CD14-positive monocyte (primary cell): ENCODE results near the gene CDH5. TPM values are rescaled to one million over a fixed set of nuclear protein-coding genes. Genes with fewer than 3 reads are reported as not detected.

Source experiments
- DNase-seq, 3 donors: peaks; one replicate each; pipeline ENCODE4 v3.0.0-alpha.2; 2011 to 2022
- H2AFZ ChIP-seq: 2 replicates; pipeline ENCODE4 v1.6.0; 2012; ENCODE audit warnings: mild to moderate bottlenecking, low read depth, low read length, inconsistent platforms; ENCODE audit not compliant: insufficient read depth, poor library complexity, severe bottlenecking
- H3K27ac ChIP-seq, 2 donors: 1 replicate in 1 of 2; 2 replicates in 1 of 2; pipeline ENCODE4 v1.5.1; 2012 to 2013; ENCODE audit warnings: low read length in 2 of 2, control low read depth in 1 of 2, inconsistent platforms in 1 of 2, low read depth in 1 of 2, mild to moderate bottlenecking in 1 of 2
- H3K27me3 ChIP-seq, 2 donors: one replicate each; pipeline versions ENCODE4 v1.6.0 to v1.6.1; 2011 to 2013; ENCODE audit warnings: low read length in 2 of 2; ENCODE audit not compliant: control insufficient read depth in 2 of 2, insufficient read depth in 2 of 2
- H3K36me3 ChIP-seq, 2 donors: replicated peaks in 1 of 2; 1 replicate in 1 of 2; 2 replicates in 1 of 2; pipeline versions ENCODE4 v1.5.1 to v1.6.1; 2012 to 2013; ENCODE audit warnings: low read length in 2 of 2, control low read depth in 1 of 2, inconsistent platforms in 1 of 2, mild to moderate bottlenecking in 1 of 2; ENCODE audit not compliant: insufficient read depth in 2 of 2, control insufficient read depth in 1 of 2
- H3K4me1 ChIP-seq, 2 donors: 1 replicate in 1 of 2; 2 replicates in 1 of 2; pipeline versions ENCODE4 v1.5.1 to v1.6.1; 2012 to 2013; ENCODE audit warnings: low read length in 2 of 2, control low read depth in 1 of 2, inconsistent platforms in 1 of 2, mild to moderate bottlenecking in 1 of 2, moderate library complexity in 1 of 2; ENCODE audit not compliant: insufficient read depth in 2 of 2, control insufficient read depth in 1 of 2
- H3K4me2 ChIP-seq: replicated peaks from 2 replicates; pipeline ENCODE3; 2012; ENCODE audit warnings: low read length, moderate library complexity, mild to moderate bottlenecking; ENCODE audit not compliant: poor library complexity, severe bottlenecking; ENCODE audit errors: extremely low read depth
- H3K4me3 ChIP-seq, 3 experiments: fragments of 200-600 bp in 1 of 3; sonication (generic) in 1 of 3; replicated peaks in 1 of 3; 1 replicate in 2 of 3; 2 replicates in 1 of 3; pipeline ENCODE4 v1.5.1; 2011 to 2013; ENCODE audit warnings: low read length in 3 of 3, mild to moderate bottlenecking in 3 of 3, control low read depth in 2 of 3, low read depth in 2 of 3, inconsistent platforms in 1 of 3, moderate library complexity in 1 of 3
- H3K79me2 ChIP-seq: 2 replicates; pipeline ENCODE4 v1.6.0; 2012; ENCODE audit warnings: mild to moderate bottlenecking, control low read depth, inconsistent platforms, low read length, moderate library complexity; ENCODE audit not compliant: insufficient read depth
- H3K9ac ChIP-seq: 2 replicates; pipeline ENCODE4 v1.6.0; 2017; ENCODE audit warnings: low read length, mild to moderate bottlenecking; ENCODE audit not compliant: insufficient read depth, poor library complexity, severe bottlenecking
- H3K9me3 ChIP-seq, 2 donors: replicated peaks in 1 of 2; 1 replicate in 1 of 2; 2 replicates in 1 of 2; pipeline versions ENCODE4 v1.5.1 to v1.6.1; 2012 to 2013; ENCODE audit warnings: low read length in 2 of 2, control low read depth in 1 of 2; ENCODE audit not compliant: control insufficient read depth in 1 of 2, insufficient read depth in 1 of 2
- H4K20me1 ChIP-seq: 2 replicates; pipeline ENCODE4 v1.6.0; 2012; ENCODE audit warnings: mild to moderate bottlenecking, low read length, control low read depth, moderate library complexity; ENCODE audit not compliant: insufficient read depth
- H3K27ac Mint-ChIP-seq, 7 donors: one replicate each; pipeline ENCODE4 v1.8.0; 2020; ENCODE audit warnings: mild to moderate bottlenecking in 7 of 7, mixed read lengths in 7 of 7, moderate library complexity in 6 of 7, inconsistent platforms in 2 of 7
- H3K27me3 Mint-ChIP-seq, 3 donors: one replicate each; pipeline ENCODE4 v1.8.0; 2021 to 2022; ENCODE audit warnings: low read depth in 3 of 3, mild to moderate bottlenecking in 3 of 3, mixed read lengths in 3 of 3, moderate library complexity in 3 of 3, inconsistent platforms in 1 of 3
- H3K36me3 Mint-ChIP-seq, 2 donors: one replicate each; pipeline ENCODE4 v1.8.0; 2020; ENCODE audit warnings: mixed read lengths in 2 of 2, inconsistent platforms in 1 of 2, mild to moderate bottlenecking in 1 of 2
- H3K4me1 Mint-ChIP-seq: one replicate; pipeline ENCODE4 v1.8.0; 2020; ENCODE audit warnings: mild to moderate bottlenecking, mixed read lengths
- H3K4me3 Mint-ChIP-seq, 2 donors: one replicate each; pipeline ENCODE4 v1.8.0; 2020; ENCODE audit warnings: mild to moderate bottlenecking in 2 of 2, mixed read lengths in 2 of 2, moderate library complexity in 1 of 2
- H3K9me3 Mint-ChIP-seq, 7 donors: one replicate each; pipeline ENCODE4 v1.8.0; 2020 to 2022; ENCODE audit warnings: mixed read lengths in 7 of 7, mild to moderate bottlenecking in 6 of 7, moderate library complexity in 6 of 7, inconsistent platforms in 2 of 7
- WGBS: methylation state at CpG from one replicate; pipeline ENCODE4 v1.1.5; 2013; ENCODE audit warnings: missing lambda C conversion rate; ENCODE audit not compliant: insufficient coverage; 5-methylcytosine and 5-hydroxymethylcytosine counted together
- intact Hi-C, 2 donors: fragments of 100-400 bp; cut with micrococcal nuclease; formaldehyde crosslinking; loops; one replicate each; pipeline versions ENCODE4 v1.15.0 to v1.15.1; 2023
- polyA plus RNA-seq, 3 donors: library from polyadenylated mRNA; depleted of rRNA in 1 of 3; unstranded in 2 of 3; stranded (reverse) in 1 of 3; fragments of 300-500 nt in 2 of 3; fragments of >200 nt in 1 of 3; fragmentation: Illumina TruSeq in 2 of 3; gene quantifications; 1 replicate in 2 of 3; 2 replicates in 1 of 3; pipeline ENCODE4 v1.2.3, GENCODE V29; 2012 to 2021
- TF ChIP-seq, protein P1 (sequence below): fragments of 200-600 bp; IDR thresholded peaks from one replicate; pipeline ENCODE4 v1.8.0; 2022; ENCODE audit warnings: antibody characterized with exemption, mild to moderate bottlenecking

Gene CDH5
- polyA plus RNA-seq, 3 donors = 0.12 to 0.22 TPM; not detected in 1

DNA sequence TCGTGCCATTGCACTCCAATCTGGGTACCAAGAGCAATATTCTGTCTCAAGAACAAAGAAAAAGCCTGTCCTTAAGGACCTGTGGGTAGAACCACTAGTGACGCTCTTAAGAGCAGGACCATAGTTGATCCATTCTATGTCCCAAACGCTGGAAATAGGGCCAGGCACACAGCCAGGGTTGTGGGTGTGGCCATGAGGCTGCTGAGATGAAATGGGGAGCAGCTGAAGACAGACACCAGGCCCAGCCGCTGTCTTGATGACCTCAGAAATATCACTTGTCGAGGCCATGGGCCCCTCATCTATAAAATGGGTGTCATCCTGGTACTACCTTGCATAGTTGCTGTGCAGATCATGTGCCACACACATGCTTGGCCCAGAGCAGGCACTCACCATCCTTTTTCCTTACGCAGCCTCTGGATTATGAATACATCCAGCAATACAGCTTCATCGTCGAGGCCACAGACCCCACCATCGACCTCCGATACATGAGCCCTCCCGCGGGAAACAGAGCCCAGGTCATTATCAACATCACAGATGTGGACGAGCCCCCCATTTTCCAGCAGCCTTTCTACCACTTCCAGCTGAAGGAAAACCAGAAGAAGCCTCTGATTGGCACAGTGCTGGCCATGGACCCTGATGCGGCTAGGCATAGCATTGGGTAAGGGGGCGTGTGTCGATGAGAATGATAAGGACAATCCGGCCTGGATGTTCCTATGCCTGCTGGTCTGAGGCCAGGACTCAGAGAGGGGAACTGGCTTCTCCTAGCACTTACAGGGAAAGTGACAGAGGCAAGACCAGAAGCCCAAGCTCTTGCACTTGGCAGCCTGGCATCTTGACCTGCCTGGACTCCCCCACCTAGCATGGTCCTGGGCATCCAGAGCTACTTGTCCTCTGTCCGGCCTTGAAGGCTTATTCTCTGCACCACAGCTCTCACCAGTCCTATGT lies 25.5 kb downstream of the CDH5 start:
- intact Hi-C loops = no loop called here
- no peak overlapping the region for H3K27ac ChIP-seq
- Mint-ChIP-seq H3K9me3 (peaks cover 0 to 2% (median 0%) of the 10 kb centered on the region in 7 donors), H3K27me3 (peaks cover 0 to 4% (median under 1%) of the 10 kb centered on the region in 3 donors), H3K27ac (no peak overlapping the region), H3K4me1 (no peaks in the 10 kb centered on the region), H3K4me3 (no peak overlapping the region), H3K36me3 (no peaks in the 10 kb centered on the region)
- WGBS = 95% methylated on average over 17 of the region's 18 CpGs
- H3K4me3 ChIP-seq = no peak overlapping the region
- H3K27me3 ChIP-seq = no peaks in the 10 kb centered on the region
- TF ChIP-seq, protein P1, sequence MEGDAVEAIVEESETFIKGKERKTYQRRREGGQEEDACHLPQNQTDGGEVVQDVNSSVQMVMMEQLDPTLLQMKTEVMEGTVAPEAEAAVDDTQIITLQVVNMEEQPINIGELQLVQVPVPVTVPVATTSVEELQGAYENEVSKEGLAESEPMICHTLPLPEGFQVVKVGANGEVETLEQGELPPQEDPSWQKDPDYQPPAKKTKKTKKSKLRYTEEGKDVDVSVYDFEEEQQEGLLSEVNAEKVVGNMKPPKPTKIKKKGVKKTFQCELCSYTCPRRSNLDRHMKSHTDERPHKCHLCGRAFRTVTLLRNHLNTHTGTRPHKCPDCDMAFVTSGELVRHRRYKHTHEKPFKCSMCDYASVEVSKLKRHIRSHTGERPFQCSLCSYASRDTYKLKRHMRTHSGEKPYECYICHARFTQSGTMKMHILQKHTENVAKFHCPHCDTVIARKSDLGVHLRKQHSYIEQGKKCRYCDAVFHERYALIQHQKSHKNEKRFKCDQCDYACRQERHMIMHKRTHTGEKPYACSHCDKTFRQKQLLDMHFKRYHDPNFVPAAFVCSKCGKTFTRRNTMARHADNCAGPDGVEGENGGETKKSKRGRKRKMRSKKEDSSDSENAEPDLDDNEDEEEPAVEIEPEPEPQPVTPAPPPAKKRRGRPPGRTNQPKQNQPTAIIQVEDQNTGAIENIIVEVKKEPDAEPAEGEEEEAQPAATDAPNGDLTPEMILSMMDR = no peak
- no peak overlapping the region for H2AFZ ChIP-seq
- no peaks in the 10 kb centered on the region for H4K20me1 ChIP-seq
- H3K79me2 ChIP-seq = no peaks in the 10 kb centered on the region
- no peak overlapping the region for H3K4me2 ChIP-seq
- H3K9ac ChIP-seq = no peak overlapping the region
- no peaks in the 10 kb centered on the region for H3K9me3 ChIP-seq
- no peaks in the 10 kb centered on the region for H3K36me3 ChIP-seq
- no peaks in the 10 kb centered on the region for H3K4me1 ChIP-seq
- no peak for DNase-seq

DNA sequence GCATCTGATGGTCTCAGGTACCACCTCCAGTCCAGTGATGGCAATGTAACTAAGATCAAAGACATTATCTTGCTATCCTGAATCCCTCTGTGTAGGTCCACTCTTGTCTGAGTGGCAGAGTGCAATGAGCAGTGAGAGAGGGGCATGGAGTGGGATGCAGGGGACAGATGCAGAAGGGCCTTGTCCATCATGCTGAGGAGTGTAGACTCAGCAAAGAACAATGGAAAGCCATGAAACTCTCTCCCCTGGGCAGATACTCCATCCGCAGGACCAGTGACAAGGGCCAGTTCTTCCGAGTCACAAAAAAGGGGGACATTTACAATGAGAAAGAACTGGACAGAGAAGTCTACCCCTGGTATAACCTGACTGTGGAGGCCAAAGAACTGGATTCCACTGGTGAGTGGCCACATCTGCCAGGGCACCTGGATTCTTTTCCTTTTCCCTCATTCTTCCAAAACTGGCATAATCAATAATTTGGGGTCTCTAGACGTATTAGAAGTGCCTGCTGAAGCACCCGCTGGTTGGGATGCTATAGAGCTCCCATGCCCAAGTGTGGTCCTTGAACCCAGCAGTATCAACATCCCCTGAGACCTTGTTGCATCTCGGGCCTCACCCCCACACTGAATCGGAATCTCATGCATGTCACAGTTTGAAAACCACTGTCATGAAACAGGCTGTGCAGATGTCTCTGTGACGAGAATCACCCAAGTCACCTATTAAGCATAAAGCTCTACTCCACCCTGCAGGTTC lies 29.5 kb downstream of the CDH5 start:
- Histone ChIP-seq H3K4me3 (no peak overlapping the region), H2AFZ (no peak overlapping the region), H4K20me1 (no peaks in the 10 kb centered on the region), H3K36me3 (no peaks in the 10 kb centered on the region), H3K9me3 (no peaks in the 10 kb centered on the region), H3K4me1 (no peaks in the 10 kb centered on the region), H3K27ac (no peak overlapping the region), H3K79me2 (no peaks in the 10 kb centered on the region), H3K9ac (no peak overlapping the region), H3K4me2 (no peak overlapping the region), H3K27me3 (no peaks in the 10 kb centered on the region)
- Mint-ChIP-seq H3K9me3 (peaks cover 0 to 2% (median 0%) of the 10 kb centered on the region in 7 donors), H3K27ac (no peak overlapping the region), H3K27me3 (peaks cover 2 to 5% (median 3%) of the 10 kb centered on the region in 3 donors), H3K4me3 (no peak overlapping the region), H3K36me3 (no peaks in the 10 kb centered on the region), H3K4me1 (no peaks in the 10 kb centered on the region)
- TF ChIP-seq, protein P1 = no peak
- WGBS = 96% methylated on average over 4 of the region's 7 CpGs
- intact Hi-C loops = no loop called here
- no peak for DNase-seq
